ENCODE measurements around the gene CSF1R.

The CSF1R gene

GRCh38 chr5:150069672-150070627, 16.4 kb downstream of the CSF1R start:
- DNase-seq: no peak

- DNase-seq: no peak
Observed at GRCh38 chr5:150068961-150069645, 17.3 kb downstream of the CSF1R start.

GRCh38 chr5:150068472-150068871, 17.9 kb downstream of the CSF1R start:
- DNase-seq: no peak

- no peak for DNase-seq
Observed at GRCh38 chr5:150068071-150068470, 18.3 kb downstream of the CSF1R start.

- no peak for DNase-seq
Observed at GRCh38 chr5:150067405-150067960, 18.9 kb downstream of the CSF1R start.

GRCh38 chr5:150066901-150067396, 19.4 kb downstream of the CSF1R start:
- no peak for DNase-seq

- DNase-seq: no peak
Observed at GRCh38 chr5:150066436-150066835, 19.9 kb downstream of the CSF1R start.

GRCh38 chr5:150065886-150066285, 20.5 kb downstream of the CSF1R start:
- DNase-seq: no peak

- DNase-seq: no peak
Observed at GRCh38 chr5:150065346-150065745, 21.0 kb downstream of the CSF1R start.

GRCh38 chr5:150064681-150065220, 21.6 kb downstream of the CSF1R start:
- DNase-seq: no peak

- DNase-seq: no peak
Observed at GRCh38 chr5:150063638-150064037, 22.7 kb downstream of the CSF1R start.

- no peak for DNase-seq
Observed at GRCh38 chr5:150062216-150062922, 24.0 kb downstream of the CSF1R start.

GRCh38 chr5:150061538-150061995, 24.8 kb downstream of the CSF1R start:
- DNase-seq: no peak

GRCh38 chr5:150060471-150060870, 25.9 kb downstream of the CSF1R start:
- DNase-seq: no peak

- no peak for DNase-seq
Observed at GRCh38 chr5:150059623-150060022, 26.7 kb downstream of the CSF1R start.

- no peak for DNase-seq
Observed at GRCh38 chr5:150058480-150059126, 27.8 kb downstream of the CSF1R start.

- no peak for DNase-seq
Observed at GRCh38 chr5:150057996-150058395, 28.4 kb downstream of the CSF1R start.

- DNase-seq: no peak
Observed at GRCh38 chr5:150057511-150057910, 28.8 kb downstream of the CSF1R start.

- DNase-seq: no peak
Observed at GRCh38 chr5:150057052-150057451, 29.3 kb downstream of the CSF1R start.

GRCh38 chr5:150056075-150056443, 30.3 kb downstream of the CSF1R start:
- no peak for DNase-seq

GRCh38 chr5:150055326-150056074, 30.9 kb downstream of the CSF1R start:
- DNase-seq: no peak
